Ishikawa (cell line): ENCODE data around the gene CNTN4.

Source experiments
- CEBPB ChIP-seq: IDR thresholded peaks from 2 replicates; pipeline ENCODE4 v1.6.1; 2012
- CREB1 ChIP-seq: IDR thresholded peaks from 2 replicates; pipeline ENCODE4 v1.6.1; 2012; ENCODE audit warnings: low read depth
- EGR1 ChIP-seq: IDR thresholded peaks from 2 replicates; pipeline ENCODE4 v1.6.1; 2012
- EP300 ChIP-seq: IDR thresholded peaks from 2 replicates; pipeline ENCODE4 v1.6.1; 2012; ENCODE audit warnings: borderline replicate concordance
- FOXM1 ChIP-seq: IDR thresholded peaks from 2 replicates; pipeline ENCODE4 v1.6.1; 2012; ENCODE audit warnings: low read depth, borderline replicate concordance
- MAX ChIP-seq: IDR thresholded peaks from 2 replicates; pipeline ENCODE4 v1.6.1; 2012
- NFIC ChIP-seq: IDR thresholded peaks from 2 replicates; pipeline ENCODE4 v1.6.1; 2012
- RAD21 ChIP-seq: IDR thresholded peaks from 2 replicates; pipeline ENCODE4 v1.6.1; 2012; ENCODE audit warnings: low read depth
- REST ChIP-seq: IDR thresholded peaks from 2 replicates; pipeline ENCODE4 v1.6.1; 2012; ENCODE audit warnings: low read depth, mild to moderate bottlenecking
- TAF1 ChIP-seq: IDR thresholded peaks from 2 replicates; pipeline ENCODE4 v1.6.1; 2012; ENCODE audit warnings: low read depth, mild to moderate bottlenecking
- TCF12 ChIP-seq: IDR thresholded peaks from 2 replicates; pipeline ENCODE4 v1.6.1; 2012; ENCODE audit warnings: low read depth
- TEAD4 ChIP-seq: IDR thresholded peaks from 2 replicates; pipeline ENCODE4 v1.6.1; 2012
- USF1 ChIP-seq: IDR thresholded peaks from 2 replicates; pipeline ENCODE4 v1.6.1; 2012
- YY1 ChIP-seq: IDR thresholded peaks from 2 replicates; pipeline ENCODE4 v1.6.1; 2012; ENCODE audit warnings: low read depth
- ZBTB7A ChIP-seq: IDR thresholded peaks from 2 replicates; pipeline ENCODE4 v1.6.1; 2012; ENCODE audit warnings: low read depth

Gene CNTN4

GRCh38 chr3:2172561-2173171 is 74.0 kb downstream of the CNTN4 start:
- TF ChIP-seq TCF12 (no peak), NFIC (no peak)

- TF ChIP-seq TCF12: no peak
Observed at GRCh38 chr3:2180634-2181033, 82.0 kb downstream of the CNTN4 start.

GRCh38 chr3:2198776-2199279 is 100.2 kb downstream of the CNTN4 start:
- no peak for TF ChIP-seq TAF1
- no peak for TF ChIP-seq RAD21
- TF ChIP-seq EGR1: no peak
- no peak for TF ChIP-seq MAX
- TF ChIP-seq ZBTB7A: no peak
- no peak for TF ChIP-seq REST
- TF ChIP-seq TCF12: no peak
- no peak for TF ChIP-seq CEBPB
- no peak for TF ChIP-seq USF1
- TF ChIP-seq FOXM1: no peak
- no peak for TF ChIP-seq TEAD4
- TF ChIP-seq NFIC: no peak
- TF ChIP-seq EP300: no peak
- no peak for TF ChIP-seq CREB1
- no peak for TF ChIP-seq YY1

- TF ChIP-seq CEBPB (no peak), RAD21 (no peak), MAX (no peak), REST (no peak), TAF1 (no peak), EP300 (no peak), TEAD4 (no peak), EGR1 (no peak), USF1 (no peak), FOXM1 (no peak), NFIC (no peak), YY1 (no peak), CREB1 (no peak), TCF12 (no peak), ZBTB7A (no peak)
Observed at GRCh38 chr3:2204054-2204453, 105.4 kb downstream of the CNTN4 start.

- no peak for TF ChIP-seq NFIC
- no peak for TF ChIP-seq TAF1
- no peak for TF ChIP-seq FOXM1
- TF ChIP-seq ZBTB7A: no peak
- no peak for TF ChIP-seq EGR1
- no peak for TF ChIP-seq EP300
- no peak for TF ChIP-seq MAX
- no peak for TF ChIP-seq CEBPB
- TF ChIP-seq TEAD4: no peak
- TF ChIP-seq RAD21: no peak
- TF ChIP-seq TCF12: no peak
- no peak for TF ChIP-seq CREB1
- TF ChIP-seq USF1: no peak
- TF ChIP-seq REST: no peak
- no peak for TF ChIP-seq YY1
Observed at GRCh38 chr3:2205692-2206091, 107.0 kb downstream of the CNTN4 start.
